Bronchial smooth muscle cell (primary cell): ENCODE measurements around the gene AFAP1. TPM values are rescaled to one million over a fixed set of nuclear protein-coding genes. Genes with fewer than 3 reads are reported as not detected.

Experiments used
- total RNA-seq: library from RNA; depleted of rRNA; stranded (reverse); fragments of >200 nt; gene quantifications from 2 replicates; pipeline ENCODE4 v1.2.1, GENCODE V29; 2014

The AFAP1 gene
- 20.8 and 28.2 TPM in 2 replicates for total RNA-seq

GRCh38 chr4:7939377-7940108, at the start of gene AFAP1:
Gene AFAP1 (minus strand): TSS chr4:7939861. CDS start chr4:7872078, 67,783 bp downstream.

Other genes starting within 250 kb of the AFAP1 start
- 0.09 TPM in 1 of 2 replicates, not detected in the other for gene ABLIM2, start 219.0 kb upstream of the AFAP1 start, total RNA-seq